Suppressor macrophage treated with lipopolysaccharide for 4 hours (primary cell): Measurements from ENCODE around the gene COPG1.

Source experiments
- DNase-seq: peaks from one replicate; pipeline ENCODE4 v3.0.0-alpha.2; 2020

Gene COPG1

GRCh38 chr3:129249284-129250065 lies at the start of gene COPG1:
COPG1 (plus strand) TSS chr3:129249606; CDS start chr3:129249710, 104 bp downstream.
- peak; percentile 97 for DNase-seq

- DNase-seq: no peak
Measured at GRCh38 chr3:129204473-129204872, 44.9 kb upstream of the COPG1 start.

DNA sequence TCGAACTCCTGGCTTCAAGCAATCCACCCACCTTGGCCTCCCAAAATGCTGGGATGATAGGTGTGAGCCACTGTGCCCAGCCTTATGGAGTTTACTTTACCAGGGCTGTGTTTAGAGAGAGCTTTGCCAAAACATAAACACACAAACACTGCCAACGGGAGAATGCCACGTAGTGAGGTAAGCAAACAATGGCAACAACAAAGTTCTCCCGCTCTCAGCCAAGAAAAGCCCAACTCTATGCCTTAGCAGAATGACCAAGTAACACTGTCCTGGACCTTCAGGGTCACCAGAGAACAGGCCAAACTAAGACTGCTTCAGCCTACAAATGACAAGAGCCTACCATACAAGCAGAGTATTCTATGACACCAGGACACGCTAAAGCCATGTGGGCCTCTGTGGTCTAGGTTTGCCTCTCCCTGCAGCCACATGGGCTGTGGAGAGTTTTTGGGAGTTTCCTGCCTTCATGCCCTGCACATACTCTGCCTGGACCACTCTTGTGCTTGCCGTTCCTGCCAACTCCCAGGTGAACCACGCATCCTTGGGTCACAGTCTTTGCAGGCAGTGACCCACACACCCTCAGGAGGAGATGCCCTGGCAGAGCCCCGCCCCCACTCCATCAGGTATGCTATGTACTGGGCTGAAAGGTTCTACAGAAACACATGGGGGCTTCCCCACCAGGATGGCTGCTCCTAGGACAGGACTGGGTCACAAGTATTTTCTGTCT lies 44.1 kb upstream of the COPG1 start:
- DNase-seq: no peak

DNA sequence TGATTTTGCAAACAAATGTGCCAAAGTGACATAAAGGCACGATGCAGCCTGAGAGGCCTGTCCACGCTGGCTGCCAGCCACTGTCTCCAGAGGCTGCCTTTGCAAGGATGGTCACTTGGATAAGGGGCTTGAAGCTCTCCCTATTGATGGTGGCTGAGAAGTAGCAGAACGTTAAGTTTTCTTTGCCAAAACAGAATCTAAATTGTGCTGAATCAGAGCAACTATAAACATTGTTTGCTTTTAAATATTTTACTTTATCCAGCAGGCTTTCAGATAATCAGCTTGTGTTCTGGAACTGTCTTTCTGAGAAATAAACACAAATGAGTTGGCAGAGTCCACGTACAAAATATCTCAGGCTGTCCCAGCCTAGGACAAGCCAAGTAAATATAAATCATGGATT lies 41.9 kb upstream of the COPG1 start:
- DNase-seq: no peak

GRCh38 chr3:129211345-129211744 lies 38.1 kb upstream of the COPG1 start:
- DNase-seq: no peak

GRCh38 chr3:129211772-129212171 lies 37.6 kb upstream of the COPG1 start:
- DNase-seq: peak; percentile 31

- DNase-seq: no peak
Measured at GRCh38 chr3:129213238-129213637, 36.2 kb upstream of the COPG1 start.

GRCh38 chr3:129218742-129219141 lies 30.7 kb upstream of the COPG1 start:
- DNase-seq: no peak

- peak; percentile 34 for DNase-seq
Measured at GRCh38 chr3:129224387-129224786, 25.0 kb upstream of the COPG1 start.

- DNase-seq: peak; percentile 95
Measured at GRCh38 chr3:129224984-129225393, 24.4 kb upstream of the COPG1 start.

DNA sequence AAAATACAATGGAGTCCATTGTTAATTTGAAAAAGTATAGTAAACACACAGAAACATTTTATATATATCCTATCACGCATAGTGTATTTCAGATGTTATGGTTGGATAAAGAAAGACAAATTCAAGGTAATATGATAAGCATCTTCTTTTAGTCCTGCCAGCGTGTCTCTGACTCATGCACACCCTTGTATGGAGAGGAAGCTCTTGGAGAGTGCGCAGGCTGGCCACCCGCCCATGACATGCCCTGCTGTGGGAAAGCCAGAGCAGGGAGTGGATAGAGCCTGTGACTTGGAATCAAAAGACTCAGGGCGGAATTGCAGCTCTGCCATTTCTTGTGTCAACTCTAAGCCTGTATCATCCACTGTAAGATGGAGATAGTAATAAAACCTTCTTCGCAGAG lies 23.0 kb upstream of the COPG1 start:
- peak; percentile 92 for DNase-seq

DNA sequence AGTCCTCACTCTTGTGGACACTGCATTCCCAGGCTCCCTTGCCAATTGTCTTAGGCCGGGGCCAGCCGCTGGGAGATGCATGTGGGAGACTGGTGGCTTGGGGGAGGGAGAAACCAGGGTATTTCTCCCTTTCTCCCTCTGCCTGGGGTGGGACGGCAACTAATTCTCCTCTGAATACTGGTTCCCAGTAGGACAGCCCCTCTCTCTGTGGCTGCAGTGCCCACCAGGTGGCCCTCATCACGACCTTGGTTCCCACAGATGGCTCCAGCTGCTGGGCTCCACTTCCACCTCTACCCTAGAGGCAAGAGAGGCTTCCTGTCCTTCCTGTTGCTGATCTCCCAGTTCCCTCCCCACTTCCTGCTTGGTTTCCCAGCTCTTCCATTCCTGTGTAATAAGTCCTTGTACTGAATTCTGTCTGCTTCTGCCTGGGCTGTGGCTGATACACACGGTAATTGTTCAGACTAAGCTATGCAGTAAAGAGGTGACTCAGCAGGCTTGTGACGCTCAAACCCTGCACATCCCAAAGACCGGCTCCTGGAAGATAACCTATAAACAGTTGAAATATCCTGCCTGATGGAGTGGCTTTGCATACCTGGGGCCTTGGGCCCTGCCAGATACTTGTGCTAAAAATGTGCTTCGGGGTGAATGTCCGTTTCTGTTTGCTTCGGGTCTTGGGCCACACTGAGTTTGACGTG lies 20.4 kb upstream of the COPG1 start:
- DNase-seq: peak; percentile 45

DNA sequence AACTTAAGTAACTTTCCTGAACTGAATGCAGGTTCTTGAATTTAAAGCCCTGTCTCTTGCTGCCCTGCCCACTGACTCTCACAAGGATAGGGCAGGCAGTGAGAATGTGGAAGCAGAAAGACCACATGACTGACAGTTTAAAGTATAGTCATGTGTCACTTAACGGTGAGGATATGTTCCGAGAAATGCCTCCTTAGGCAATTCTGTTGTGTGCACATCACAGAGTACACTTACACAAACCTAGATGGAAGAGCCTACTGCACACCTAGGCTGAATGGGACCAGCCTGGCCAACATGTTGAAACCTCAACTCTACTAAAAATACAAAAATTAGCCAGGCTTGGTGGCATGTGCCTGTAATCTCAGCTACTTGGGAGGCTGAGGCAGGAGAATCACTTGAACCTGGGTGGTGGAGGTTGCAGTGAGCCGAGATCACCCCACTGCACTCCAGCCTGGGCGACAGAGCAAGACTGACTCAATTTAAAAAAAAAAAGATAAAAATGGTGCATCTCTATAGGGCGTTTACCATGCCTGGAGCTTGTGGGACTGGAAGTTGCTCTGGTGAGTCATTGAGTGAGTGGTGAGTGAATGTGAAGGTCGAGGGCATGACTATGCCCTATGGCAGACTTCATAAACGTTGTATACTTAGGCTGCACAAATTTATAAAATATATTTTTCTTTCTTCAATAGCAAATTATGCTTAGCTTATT lies 18.9 kb upstream of the COPG1 start:
- peak; percentile 94 for DNase-seq

GRCh38 chr3:129231331-129232119 lies 17.9 kb upstream of the COPG1 start:
- peak; percentile 35 for DNase-seq

- DNase-seq: peak; percentile 95
Measured at GRCh38 chr3:129233538-129233937, 15.9 kb upstream of the COPG1 start.

GRCh38 chr3:129234441-129234840 lies 15.0 kb upstream of the COPG1 start:
- DNase-seq: no peak

- peak; percentile 46 for DNase-seq
Measured at GRCh38 chr3:129235344-129235917, 14.0 kb upstream of the COPG1 start.

GRCh38 chr3:129238945-129239705 lies 10.3 kb upstream of the COPG1 start:
- peak; percentile 94 for DNase-seq

GRCh38 chr3:129239991-129240390 lies 9.4 kb upstream of the COPG1 start:
- peak; percentile 55 for DNase-seq

- peak; percentile 62 for DNase-seq
Measured at GRCh38 chr3:129240436-129240835, 9.0 kb upstream of the COPG1 start.

GRCh38 chr3:129245141-129245540 lies 4.3 kb upstream of the COPG1 start:
- peak; percentile 14 for DNase-seq
